ENCODE data around the gene OAT. TPM values are rescaled to one million over a fixed set of nuclear protein-coding genes. Genes with fewer than 3 reads are reported as not detected.
"Not testable (repeated sequence)": the region's sequence is repeated elsewhere in the genome, so short reads cannot be mapped to it uniquely, and the experiment has no call there.

Gene OAT
- polyA plus RNA-seq, 1 of the 3 experiments (the other 2 are of a cell fraction), result 65.7 TPM

DNA sequence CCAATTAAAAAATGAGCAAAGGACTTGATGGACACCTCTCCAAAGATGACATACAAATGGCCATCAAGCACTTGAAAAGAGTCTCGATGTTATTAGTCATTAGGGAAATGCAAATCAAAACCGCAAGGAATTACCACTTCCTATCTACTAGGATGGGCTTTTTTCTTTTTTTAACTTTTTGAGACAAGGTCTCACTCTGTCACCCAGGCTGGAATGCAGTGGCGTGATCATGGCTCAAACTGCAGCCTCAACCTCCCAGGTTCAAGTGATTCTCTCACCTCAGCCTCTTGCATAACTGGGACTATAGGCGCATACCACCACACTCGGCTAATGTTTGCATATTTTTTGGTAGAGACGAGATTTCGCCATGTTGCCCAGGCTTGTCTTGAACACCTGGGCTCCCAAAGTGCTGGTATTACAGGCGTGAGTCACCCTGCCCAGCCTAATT, 17.5 kb upstream of the OAT start:
- 72% methylated on average over 8 of the region's 8 CpGs for WGBS (ENCODE audit: low lambda C conversion rate)
- DNase-seq, result no peak
- H3F3A ChIP-seq (replicated peaks; ENCODE audit: insufficient read depth), result no peaks in the 10 kb centered on the region
- TF ChIP-seq SMC3 (IDR thresholded peaks at IDR 0.05; ENCODE audit: low read depth, low read length) (no peak), MXI1 (IDR thresholded peaks at IDR 0.05; ENCODE audit: low read depth, low read length) (no peak), FOXJ3 (CRISPR knock-in tag; IDR thresholded peaks at IDR 0.05) (no peak), MEF2A (IDR thresholded peaks at IDR 0.05; ENCODE audit: borderline replicate concordance, low read depth) (no peak), TAF1 (IDR thresholded peaks at IDR 0.05; ENCODE audit: borderline replicate concordance, low read depth, low read length) (no peak), CHD2 (IDR thresholded peaks at IDR 0.05; ENCODE audit: low read length, partially characterized antibody) (no peak), IRF3 (IDR thresholded peaks at IDR 0.05; ENCODE audit: low read depth, low read length) (no peak), USF1 (IDR thresholded peaks at IDR 0.05; ENCODE audit: borderline replicate concordance, low read depth) (no peak), EP300 (IDR thresholded peaks at IDR 0.05; ENCODE audit: borderline replicate concordance in 1 of 2, low read depth in 1 of 2, low read length in 1 of 2) (no peak), TCF12 (IDR thresholded peaks at IDR 0.05) (no peak), SIN3A (IDR thresholded peaks at IDR 0.05; ENCODE audit: borderline replicate concordance, low read depth, low read length) (no peak)
- TF ChIP-seq, protein P1, sequence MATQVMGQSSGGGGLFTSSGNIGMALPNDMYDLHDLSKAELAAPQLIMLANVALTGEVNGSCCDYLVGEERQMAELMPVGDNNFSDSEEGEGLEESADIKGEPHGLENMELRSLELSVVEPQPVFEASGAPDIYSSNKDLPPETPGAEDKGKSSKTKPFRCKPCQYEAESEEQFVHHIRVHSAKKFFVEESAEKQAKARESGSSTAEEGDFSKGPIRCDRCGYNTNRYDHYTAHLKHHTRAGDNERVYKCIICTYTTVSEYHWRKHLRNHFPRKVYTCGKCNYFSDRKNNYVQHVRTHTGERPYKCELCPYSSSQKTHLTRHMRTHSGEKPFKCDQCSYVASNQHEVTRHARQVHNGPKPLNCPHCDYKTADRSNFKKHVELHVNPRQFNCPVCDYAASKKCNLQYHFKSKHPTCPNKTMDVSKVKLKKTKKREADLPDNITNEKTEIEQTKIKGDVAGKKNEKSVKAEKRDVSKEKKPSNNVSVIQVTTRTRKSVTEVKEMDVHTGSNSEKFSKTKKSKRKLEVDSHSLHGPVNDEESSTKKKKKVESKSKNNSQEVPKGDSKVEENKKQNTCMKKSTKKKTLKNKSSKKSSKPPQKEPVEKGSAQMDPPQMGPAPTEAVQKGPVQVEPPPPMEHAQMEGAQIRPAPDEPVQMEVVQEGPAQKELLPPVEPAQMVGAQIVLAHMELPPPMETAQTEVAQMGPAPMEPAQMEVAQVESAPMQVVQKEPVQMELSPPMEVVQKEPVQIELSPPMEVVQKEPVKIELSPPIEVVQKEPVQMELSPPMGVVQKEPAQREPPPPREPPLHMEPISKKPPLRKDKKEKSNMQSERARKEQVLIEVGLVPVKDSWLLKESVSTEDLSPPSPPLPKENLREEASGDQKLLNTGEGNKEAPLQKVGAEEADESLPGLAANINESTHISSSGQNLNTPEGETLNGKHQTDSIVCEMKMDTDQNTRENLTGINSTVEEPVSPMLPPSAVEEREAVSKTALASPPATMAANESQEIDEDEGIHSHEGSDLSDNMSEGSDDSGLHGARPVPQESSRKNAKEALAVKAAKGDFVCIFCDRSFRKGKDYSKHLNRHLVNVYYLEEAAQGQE (IDR thresholded peaks at IDR 0.05; ENCODE audit: low read depth, low read length), result no peak
- TF ChIP-seq, protein P2, sequence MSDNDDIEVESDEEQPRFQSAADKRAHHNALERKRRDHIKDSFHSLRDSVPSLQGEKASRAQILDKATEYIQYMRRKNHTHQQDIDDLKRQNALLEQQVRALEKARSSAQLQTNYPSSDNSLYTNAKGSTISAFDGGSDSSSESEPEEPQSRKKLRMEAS (IDR thresholded peaks at IDR 0.05; ENCODE audit: low read depth), result no peak
- CTCF ChIA-PET, result no interaction called here
- no peak overlapping the region for H3K4me2 ChIP-seq
- H4K20me1 ChIP-seq (ENCODE audit: insufficient read depth), result no peaks in the 10 kb centered on the region
- H3K9me2 ChIP-seq, result no peaks in the 10 kb centered on the region
- POLR2A ChIA-PET, result no interaction called here
- H2AFZ ChIP-seq (ENCODE audit: low read depth), result no peak overlapping the region
- H3K27me3 ChIP-seq (ENCODE audit: insufficient read depth), result no peaks in the 10 kb centered on the region
- H3K9ac ChIP-seq, result no peak overlapping the region
- H3K27ac ChIP-seq (ENCODE audit: low read depth in 2 of 2, low read length in 1 of 2), result no peak overlapping the region
- H3K9me3 ChIP-seq, result no peaks in the 10 kb centered on the region
- H3K4me1 ChIP-seq (ENCODE audit: control insufficient read depth in 1 of 2, insufficient read depth in 2 of 2, low read depth in 1 of 2, low read length in 1 of 2), result no peaks in the 10 kb centered on the region
- H3K4me3 ChIP-seq (ENCODE audit: low read depth in 2 of 2, low read length in 1 of 2), result no peak overlapping the region
- no peaks in the 10 kb centered on the region for H3K79me2 ChIP-seq (ENCODE audit: insufficient read depth)
- H3K36me3 ChIP-seq (replicated peaks in 1 of 2; ENCODE audit: control insufficient read depth in 1 of 2, insufficient read depth in 2 of 2, low read length in 1 of 2), result no peaks in the 10 kb centered on the region

DNA sequence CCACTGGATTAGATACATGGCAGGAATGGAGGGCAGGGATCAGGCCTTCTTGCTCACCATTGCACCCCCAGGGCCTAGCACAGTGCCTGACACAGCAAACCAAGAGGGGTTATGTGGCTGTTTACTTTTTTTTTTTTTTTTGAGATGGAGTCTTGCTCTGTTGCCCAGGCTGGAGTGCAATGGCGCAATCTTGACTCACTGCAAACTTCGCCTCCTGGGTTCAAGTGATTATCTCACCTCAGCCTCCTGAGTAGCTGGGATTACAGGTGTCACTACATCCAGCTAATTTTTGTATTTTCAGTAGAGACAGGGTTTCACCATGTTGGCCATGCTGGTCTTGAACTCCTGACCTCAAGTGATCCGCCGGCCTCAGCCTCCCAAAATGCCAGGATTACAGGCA, 17.0 kb upstream of the OAT start:
- H3K27ac ChIP-seq (ENCODE audit: low read depth in 2 of 2, low read length in 1 of 2); H3K9me2 ChIP-seq; DNase-seq; H3K27me3 ChIP-seq (ENCODE audit: insufficient read depth); H2AFZ ChIP-seq (ENCODE audit: low read depth); H3K4me2 ChIP-seq; H3F3A ChIP-seq (replicated peaks; ENCODE audit: insufficient read depth); H3K9me3 ChIP-seq; H3K36me3 ChIP-seq (replicated peaks in 1 of 2; ENCODE audit: control insufficient read depth in 1 of 2, insufficient read depth in 2 of 2, low read length in 1 of 2); H3K4me1 ChIP-seq (ENCODE audit: control insufficient read depth in 1 of 2, insufficient read depth in 2 of 2, low read depth in 1 of 2, low read length in 1 of 2); H3K79me2 ChIP-seq (ENCODE audit: insufficient read depth); H3K4me3 ChIP-seq (ENCODE audit: low read depth in 2 of 2, low read length in 1 of 2); H3K9ac ChIP-seq; POLR2A ChIA-PET; H4K20me1 ChIP-seq (ENCODE audit: insufficient read depth): not testable (repeated sequence)
- 83% methylated on average over 4 of the region's 4 CpGs for WGBS (ENCODE audit: low lambda C conversion rate)
- CTCF ChIA-PET, result interaction anchor here (1.4 kb wide), 1 partner anchor 18 kb away, joined by 3 read pairs; no protein-coding TSS in a partner anchor

Data from SK-N-SH (cell line).